Natural killer cell (primary cell): Measurements from ENCODE around the gene PLLP. TPM values are rescaled to one million over a fixed set of nuclear protein-coding genes. Genes with fewer than 3 reads are reported as not detected.
A peak's percentile ranks its signal among the peaks of the same experiment; 100 is the strongest.

Experiments used
- ATAC-seq, 3 donors: fragments of 150-1000 bp in 2 of 3; fragments of 200-7000 bp in 1 of 3; cut with Tn5 transposase; 1 replicate in 1 of 3; 2 replicates in 2 of 3; pipeline ENCODE4 v1.10.0; 2021; ENCODE audit warnings: mild to moderate bottlenecking in 2 of 3, moderate library complexity in 2 of 3
- DNase-seq, 2 donors: peaks; one replicate each; pipeline versions ENCODE4 v3.0.0 to v3.0.0-alpha.2; 2013 to 2021; ENCODE audit warnings: mixed read lengths in 1 of 2
- H3K27ac ChIP-seq: one replicate; pipeline ENCODE4 v1.5.1; 2013; ENCODE audit warnings: mild to moderate bottlenecking, low read length
- H3K27me3 ChIP-seq: one replicate; pipeline ENCODE4 v1.6.1; 2013; ENCODE audit warnings: low read length; ENCODE audit not compliant: control insufficient read depth, insufficient read depth
- H3K36me3 ChIP-seq: one replicate; pipeline ENCODE4 v1.6.1; 2013; ENCODE audit warnings: low read length; ENCODE audit not compliant: control insufficient read depth, insufficient read depth
- H3K4me1 ChIP-seq: one replicate; pipeline ENCODE4 v1.6.1; 2013; ENCODE audit warnings: low read length; ENCODE audit not compliant: control insufficient read depth, insufficient read depth
- H3K4me3 ChIP-seq: one replicate; pipeline ENCODE4 v1.5.1; 2013; ENCODE audit warnings: low read length
- H3K9me3 ChIP-seq: one replicate; pipeline ENCODE4 v1.6.1; 2013; ENCODE audit warnings: low read length; ENCODE audit not compliant: control insufficient read depth, insufficient read depth
- H3K27ac Mint-ChIP-seq, 2 donors: one replicate each; pipeline ENCODE4 v1.8.0; 2022; ENCODE audit warnings: mild to moderate bottlenecking in 2 of 2, mixed read lengths in 2 of 2, moderate library complexity in 1 of 2
- H3K27me3 Mint-ChIP-seq, 2 donors: one replicate each; pipeline ENCODE4 v1.8.0; 2022; ENCODE audit warnings: low read depth in 2 of 2, mixed read lengths in 2 of 2
- H3K36me3 Mint-ChIP-seq: one replicate; pipeline ENCODE4 v1.8.0; 2022; ENCODE audit warnings: mixed read lengths
- H3K4me1 Mint-ChIP-seq, 2 donors: one replicate each; pipeline ENCODE4 v1.8.0; 2022; ENCODE audit warnings: mixed read lengths in 2 of 2
- H3K4me3 Mint-ChIP-seq: one replicate; pipeline ENCODE4 v1.8.0; 2022; ENCODE audit warnings: mild to moderate bottlenecking, moderate library complexity, mixed read lengths
- H3K9me3 Mint-ChIP-seq, 2 donors: one replicate each; pipeline ENCODE4 v1.8.0; 2022; ENCODE audit warnings: mixed read lengths in 2 of 2
- WGBS: methylation state at CpG from one replicate; pipeline ENCODE4 v1.1.7; 2013; ENCODE audit warnings: missing lambda C conversion rate; ENCODE audit not compliant: insufficient coverage; 5-methylcytosine and 5-hydroxymethylcytosine counted together
- intact Hi-C: fragments of 100-400 bp; cut with micrococcal nuclease; formaldehyde crosslinking; loops from one replicate; pipeline ENCODE4 v1.14.2; 2022
- total RNA-seq, 4 donors: library from RNA; stranded (reverse); fragments of 120-200 nt in 1 of 4; gene quantifications; one replicate each; pipeline versions ENCODE4 v1.2.3 to v1.2.4, GENCODE V29; 2013 to 2022
- TF ChIP-seq, protein P1 (sequence below): fragments of 200-600 bp; IDR thresholded peaks from one replicate; pipeline ENCODE4 v1.8.0; 2022; ENCODE audit warnings: antibody characterized with exemption

PLLP gene
- total RNA-seq, 3 donors from 2014 or later (not counting 1 experiment from before 2014, with no cell fraction given): not detected

DNA sequence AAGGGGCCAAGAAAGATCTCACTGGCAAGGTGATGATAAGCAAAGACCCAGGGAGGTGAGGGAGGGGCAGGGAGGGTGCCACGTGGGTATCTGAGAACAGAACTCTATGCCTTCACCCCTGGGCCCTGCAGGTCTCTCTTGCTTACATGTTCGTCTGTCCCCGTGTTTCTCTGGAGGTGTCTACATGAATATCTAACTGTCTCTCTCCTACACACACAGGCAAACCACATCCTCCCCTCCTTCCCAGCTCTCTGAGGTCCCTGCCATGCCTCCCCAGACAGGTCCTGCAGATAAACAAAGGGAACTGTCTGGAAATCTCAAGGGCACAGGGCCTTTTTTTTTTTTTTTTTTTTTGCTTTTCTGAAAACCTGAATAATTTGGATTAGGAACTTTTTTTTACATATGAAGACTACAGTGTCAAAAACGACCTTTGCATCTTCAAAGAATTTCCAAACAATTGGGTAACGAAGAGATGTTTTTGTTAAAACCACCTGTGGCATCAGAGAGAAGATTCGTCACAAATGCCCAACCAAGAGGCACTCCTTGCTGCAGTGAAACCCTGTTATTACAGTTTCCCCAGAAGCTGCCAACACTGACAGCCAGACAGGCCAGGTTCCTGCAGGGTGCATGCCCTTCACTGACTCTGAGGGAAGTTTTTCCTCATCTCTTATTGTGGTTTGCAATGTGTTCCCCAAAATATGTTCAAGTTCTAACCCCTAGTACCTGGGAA, 17.8 kb downstream of the PLLP start:
- H3K9me3 Mint-ChIP-seq: no peaks in the 10 kb centered on the region
- Histone ChIP-seq H3K27ac (no peak overlapping the region), H3K27me3 (no peaks in the 10 kb centered on the region), H3K36me3 (no peaks in the 10 kb centered on the region), H3K4me1 (peaks cover 4% of the 10 kb centered on the region), H3K4me3 (no peak overlapping the region), H3K9me3 (no peaks in the 10 kb centered on the region)
- H3K36me3 Mint-ChIP-seq: no peaks in the 10 kb centered on the region
- no peaks in the 10 kb centered on the region for H3K4me1 Mint-ChIP-seq
- WGBS: 37% methylated on average over 6 of the region's 6 CpGs
- H3K27me3 Mint-ChIP-seq: no peaks in the 10 kb centered on the region
- DNase-seq (peak in 1 of 2 donors; percentile 73), ATAC-seq (peak in 2 of 3 donors; percentile 40 to 45)
- intact Hi-C loops: no loop called here
- TF ChIP-seq, protein P1, sequence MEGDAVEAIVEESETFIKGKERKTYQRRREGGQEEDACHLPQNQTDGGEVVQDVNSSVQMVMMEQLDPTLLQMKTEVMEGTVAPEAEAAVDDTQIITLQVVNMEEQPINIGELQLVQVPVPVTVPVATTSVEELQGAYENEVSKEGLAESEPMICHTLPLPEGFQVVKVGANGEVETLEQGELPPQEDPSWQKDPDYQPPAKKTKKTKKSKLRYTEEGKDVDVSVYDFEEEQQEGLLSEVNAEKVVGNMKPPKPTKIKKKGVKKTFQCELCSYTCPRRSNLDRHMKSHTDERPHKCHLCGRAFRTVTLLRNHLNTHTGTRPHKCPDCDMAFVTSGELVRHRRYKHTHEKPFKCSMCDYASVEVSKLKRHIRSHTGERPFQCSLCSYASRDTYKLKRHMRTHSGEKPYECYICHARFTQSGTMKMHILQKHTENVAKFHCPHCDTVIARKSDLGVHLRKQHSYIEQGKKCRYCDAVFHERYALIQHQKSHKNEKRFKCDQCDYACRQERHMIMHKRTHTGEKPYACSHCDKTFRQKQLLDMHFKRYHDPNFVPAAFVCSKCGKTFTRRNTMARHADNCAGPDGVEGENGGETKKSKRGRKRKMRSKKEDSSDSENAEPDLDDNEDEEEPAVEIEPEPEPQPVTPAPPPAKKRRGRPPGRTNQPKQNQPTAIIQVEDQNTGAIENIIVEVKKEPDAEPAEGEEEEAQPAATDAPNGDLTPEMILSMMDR: no peak
- H3K27ac Mint-ChIP-seq: no peak overlapping the region
- no peak overlapping the region for H3K4me3 Mint-ChIP-seq

GRCh38 chr16:57265850-57266530, 18.5 kb downstream of the PLLP start:
- H3K4me3 Mint-ChIP-seq: no peak overlapping the region
- H3K4me1 ChIP-seq: peaks cover 4% of the 10 kb centered on the region
- no peak overlapping the region for H3K27ac Mint-ChIP-seq
- H3K4me3 ChIP-seq: no peak overlapping the region
- H3K27me3 Mint-ChIP-seq: no peaks in the 10 kb centered on the region
- intact Hi-C loops: no loop called here
- no peak overlapping the region for H3K27ac ChIP-seq
- 93% methylated on average over 16 of the region's 16 CpGs for WGBS
- no peaks in the 10 kb centered on the region for H3K4me1 Mint-ChIP-seq
- H3K9me3 Mint-ChIP-seq: no peaks in the 10 kb centered on the region
- TF ChIP-seq, protein P1: no peak
- DNase-seq (no peak), ATAC-seq (no peak)
- H3K36me3 Mint-ChIP-seq: no peaks in the 10 kb centered on the region
- no peaks in the 10 kb centered on the region for H3K36me3 ChIP-seq
- H3K27me3 ChIP-seq: no peaks in the 10 kb centered on the region
- H3K9me3 ChIP-seq: no peaks in the 10 kb centered on the region

DNA sequence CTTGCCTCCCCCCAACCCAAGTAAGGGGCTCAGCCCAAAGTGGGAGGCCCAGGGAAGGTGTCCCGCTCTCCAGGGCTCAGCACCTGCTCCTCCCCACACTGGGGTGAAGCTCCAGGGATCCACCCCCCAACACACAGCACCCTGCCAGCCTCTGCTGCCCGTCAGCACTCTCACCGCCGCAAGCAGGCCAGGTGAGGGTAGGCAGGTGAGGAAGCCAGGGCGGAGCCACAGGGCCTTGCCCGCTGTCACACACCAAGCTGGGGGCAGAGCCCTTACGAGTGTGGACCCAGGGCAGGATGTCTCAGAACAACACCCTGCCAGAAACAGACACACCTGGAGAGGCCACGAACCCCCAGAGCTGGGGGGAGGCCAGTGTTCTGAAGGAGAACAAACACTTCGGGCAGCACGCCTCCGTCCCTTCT, 19.5 kb downstream of the PLLP start:
- Mint-ChIP-seq H3K4me3 (no peak overlapping the region), H3K27ac (no peak overlapping the region), H3K27me3 (no peaks in the 10 kb centered on the region), H3K36me3 (no peaks in the 10 kb centered on the region), H3K4me1 (peaks cover 5% of the 10 kb centered on the region in 2 donors), H3K9me3 (no peaks in the 10 kb centered on the region)
- WGBS: 85% methylated on average over 11 of the region's 11 CpGs
- DNase-seq: no peak
- Histone ChIP-seq H3K4me3 (no peak overlapping the region), H3K27me3 (no peaks in the 10 kb centered on the region), H3K27ac (no peak overlapping the region), H3K36me3 (no peaks in the 10 kb centered on the region), H3K4me1 (peaks cover 12% of the 10 kb centered on the region), H3K9me3 (no peaks in the 10 kb centered on the region)
- TF ChIP-seq, protein P1: no peak
- intact Hi-C loops: no loop called here
- ATAC-seq: no peak
